ENCODE results near the gene ROR2.
"Not testable (repeated sequence)": the region's sequence is repeated elsewhere in the genome, so short reads cannot be mapped to it uniquely, and the experiment has no call there.

The ROR2 gene

GRCh38 chr9:91920630-91921350, 29.2 kb downstream of the ROR2 start:
- no peak for DNase-seq

GRCh38 chr9:91919621-91920020, 30.4 kb downstream of the ROR2 start:
- DNase-seq: no peak

GRCh38 chr9:91917436-91917835, 32.6 kb downstream of the ROR2 start:
- DNase-seq: no peak

GRCh38 chr9:91915524-91916263, 34.3 kb downstream of the ROR2 start:
- no peak for DNase-seq

GRCh38 chr9:91914937-91915336, 35.1 kb downstream of the ROR2 start:
- no peak for DNase-seq

GRCh38 chr9:91914404-91914803, 35.6 kb downstream of the ROR2 start:
- DNase-seq: no peak

- no peak for DNase-seq
These were observed 36.0 kb downstream of the ROR2 start for GRCh38 chr9:91913986-91914385.

GRCh38 chr9:91913096-91913495, 36.9 kb downstream of the ROR2 start:
- no peak for DNase-seq

GRCh38 chr9:91911657-91912056, 38.4 kb downstream of the ROR2 start:
- DNase-seq: no peak

GRCh38 chr9:91909256-91909655, 40.8 kb downstream of the ROR2 start:
- DNase-seq: not testable (repeated sequence)

- no peak for DNase-seq
These were observed 41.3 kb downstream of the ROR2 start for GRCh38 chr9:91908746-91909145.

GRCh38 chr9:91908293-91908623, 41.8 kb downstream of the ROR2 start:
- no peak for DNase-seq

GRCh38 chr9:91907484-91908292, 42.3 kb downstream of the ROR2 start:
- no peak for DNase-seq

GRCh38 chr9:91905991-91906469, 44.0 kb downstream of the ROR2 start:
- peak; percentile 66 for DNase-seq

GRCh38 chr9:91905237-91905650, 44.8 kb downstream of the ROR2 start:
- DNase-seq: no peak

- no peak for DNase-seq
These were observed 45.3 kb downstream of the ROR2 start for GRCh38 chr9:91904588-91905236.

- DNase-seq: no peak
These were observed 46.7 kb downstream of the ROR2 start for GRCh38 chr9:91903126-91903911.

- DNase-seq: no peak
These were observed 47.4 kb downstream of the ROR2 start for GRCh38 chr9:91902475-91903125.

- DNase-seq: no peak
These were observed 49.2 kb downstream of the ROR2 start for GRCh38 chr9:91900797-91901177.

- no peak for DNase-seq
These were observed 49.8 kb downstream of the ROR2 start for GRCh38 chr9:91900055-91900796.

GRCh38 chr9:91899594-91899993, 50.4 kb downstream of the ROR2 start:
- no peak for DNase-seq

Data from left hindlimb (tissue), 1 donor.